Occipital lobe (tissue), 2 donors: ENCODE measurements around the gene FTL. TPM values are rescaled to one million over a fixed set of nuclear protein-coding genes. Genes with fewer than 3 reads are reported as not detected.
A peak's percentile ranks its signal among the peaks of the same experiment; 100 is the strongest.
"Not testable (repeated sequence)": the region's sequence is repeated elsewhere in the genome, so short reads cannot be mapped to it uniquely, and the experiment has no call there.

Experiments used
- DNase-seq: peaks from one replicate; lab custom pipeline; 2025; lab: John Stamatoyannopoulos, UW
- total RNA-seq: library from RNA; depleted of rRNA; stranded (reverse); fragments of >200 nt; gene quantifications from one replicate; pipeline ENCODE4 v1.2.3, GENCODE V29; 2014

The FTL gene
- total RNA-seq: 677 TPM

- DNase-seq: peak; percentile 98
Observed at GRCh38 chr19:48965040-48965805, at the start of gene FTL. Gene FTL (plus strand): TSS chr19:48965309. CDS start chr19:48965508, 199 bp downstream.

GRCh38 chr19:48915757-48916156 lies 49.4 kb upstream of the FTL start:
- no peak for DNase-seq

- DNase-seq: no peak
Observed at GRCh38 chr19:48918071-48918470, 47.0 kb upstream of the FTL start.

GRCh38 chr19:48918801-48919247 lies 46.3 kb upstream of the FTL start:
- no peak for DNase-seq

GRCh38 chr19:48919271-48919670 lies 45.8 kb upstream of the FTL start:
- not testable (repeated sequence) for DNase-seq

- no peak for DNase-seq
Observed at GRCh38 chr19:48920949-48921348, 44.2 kb upstream of the FTL start.

GRCh38 chr19:48921721-48922500 lies 43.2 kb upstream of the FTL start:
- no peak for DNase-seq

GRCh38 chr19:48922548-48923490 lies 42.3 kb upstream of the FTL start:
- DNase-seq: no peak

GRCh38 chr19:48925240-48925843 lies 39.8 kb upstream of the FTL start:
- DNase-seq: no peak

GRCh38 chr19:48925890-48926289 lies 39.2 kb upstream of the FTL start:
- not testable (repeated sequence) for DNase-seq

GRCh38 chr19:48926909-48927308 lies 38.2 kb upstream of the FTL start:
- DNase-seq: peak; percentile 57

GRCh38 chr19:48927692-48928091 lies 37.4 kb upstream of the FTL start:
- DNase-seq: not testable (repeated sequence)

GRCh38 chr19:48928164-48929025 lies 36.7 kb upstream of the FTL start:
- DNase-seq: no peak

GRCh38 chr19:48933382-48933932 lies 31.7 kb upstream of the FTL start, which contains the start of gene DHDH:
Gene DHDH (plus strand): TSS chr19:48933699. CDS start chr19:48933722, 23 bp downstream.
- peak; percentile 57 for DNase-seq

- DNase-seq: no peak
Observed at GRCh38 chr19:48934837-48935236, 30.3 kb upstream of the FTL start.

- DNase-seq: no peak
Observed at GRCh38 chr19:48935864-48936263, 29.2 kb upstream of the FTL start.

- no peak for DNase-seq
Observed at GRCh38 chr19:48938256-48938655, 26.9 kb upstream of the FTL start.

- DNase-seq: no peak
Observed at GRCh38 chr19:48940902-48941301, 24.2 kb upstream of the FTL start.

- DNase-seq: no peak
Observed at GRCh38 chr19:48943081-48943480, 22.0 kb upstream of the FTL start.

GRCh38 chr19:48945415-48945814 lies 19.7 kb upstream of the FTL start:
- DNase-seq: no peak
